AG09309 (cell line): ENCODE results near the gene UQCC3.

Source experiments
- DNase-seq: peaks from one replicate; pipeline ENCODE4 v3.0.0-alpha.2; 2010; ENCODE audit warnings: low read depth
- H3K4me3 ChIP-seq: 2 replicates; pipeline ENCODE4 v1.5.1; 2011; ENCODE audit warnings: mild to moderate bottlenecking, low read depth, low read length, moderate library complexity; ENCODE audit not compliant: control insufficient read depth
- CTCF ChIP-seq: IDR thresholded peaks from 2 replicates; pipeline ENCODE4 v1.5.1; 2011; ENCODE audit warnings: mild to moderate bottlenecking, low read depth, low read length, inconsistent platforms; ENCODE audit not compliant: insufficient read depth, control insufficient read depth; ENCODE audit errors: missing control alignments

The UQCC3 gene

GRCh38 chr11:62677156-62677555 lies 5.7 kb downstream of the UQCC3 start:
- DNase-seq = no peak
- no peak for TF ChIP-seq CTCF
- no peak overlapping the region for H3K4me3 ChIP-seq

- no peak overlapping the region; the same call in 1 of the 2 replicates for H3K4me3 ChIP-seq
- TF ChIP-seq CTCF = no peak
- DNase-seq = no peak
Measured at GRCh38 chr11:62677714-62678113, 6.2 kb downstream of the UQCC3 start.

- no peak for DNase-seq
- peak overlapping the region; percentile 96 for H3K4me3 ChIP-seq
- TF ChIP-seq CTCF = no peak
Measured at GRCh38 chr11:62678433-62678769, 6.9 kb downstream of the UQCC3 start.

GRCh38 chr11:62678770-62679696 lies 7.6 kb downstream of the UQCC3 start, which contains the start of gene UBXN1:
UBXN1 (minus strand) TSS chr11:62679073; CDS start chr11:62678923, 150 bp downstream.
- no peak for TF ChIP-seq CTCF
- H3K4me3 ChIP-seq = peak within 1 kb of the TSS; percentile 96
- DNase-seq = no peak

GRCh38 chr11:62680825-62681240 lies 9.4 kb downstream of the UQCC3 start:
- no peak for DNase-seq
- peak; percentile 63 for TF ChIP-seq CTCF
- no peak overlapping the region for H3K4me3 ChIP-seq

- DNase-seq = no peak
- TF ChIP-seq CTCF = no peak
- no peak overlapping the region for H3K4me3 ChIP-seq
Measured at GRCh38 chr11:62682518-62682917, 11.0 kb downstream of the UQCC3 start.
